ENCODE measurements around the gene CBX1.

- TF ChIP-seq POLR2A (IDR thresholded peaks at IDR 0.05): no peak
- TF ChIP-seq, protein P1, sequence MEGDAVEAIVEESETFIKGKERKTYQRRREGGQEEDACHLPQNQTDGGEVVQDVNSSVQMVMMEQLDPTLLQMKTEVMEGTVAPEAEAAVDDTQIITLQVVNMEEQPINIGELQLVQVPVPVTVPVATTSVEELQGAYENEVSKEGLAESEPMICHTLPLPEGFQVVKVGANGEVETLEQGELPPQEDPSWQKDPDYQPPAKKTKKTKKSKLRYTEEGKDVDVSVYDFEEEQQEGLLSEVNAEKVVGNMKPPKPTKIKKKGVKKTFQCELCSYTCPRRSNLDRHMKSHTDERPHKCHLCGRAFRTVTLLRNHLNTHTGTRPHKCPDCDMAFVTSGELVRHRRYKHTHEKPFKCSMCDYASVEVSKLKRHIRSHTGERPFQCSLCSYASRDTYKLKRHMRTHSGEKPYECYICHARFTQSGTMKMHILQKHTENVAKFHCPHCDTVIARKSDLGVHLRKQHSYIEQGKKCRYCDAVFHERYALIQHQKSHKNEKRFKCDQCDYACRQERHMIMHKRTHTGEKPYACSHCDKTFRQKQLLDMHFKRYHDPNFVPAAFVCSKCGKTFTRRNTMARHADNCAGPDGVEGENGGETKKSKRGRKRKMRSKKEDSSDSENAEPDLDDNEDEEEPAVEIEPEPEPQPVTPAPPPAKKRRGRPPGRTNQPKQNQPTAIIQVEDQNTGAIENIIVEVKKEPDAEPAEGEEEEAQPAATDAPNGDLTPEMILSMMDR (IDR thresholded peaks at IDR 0.05): no peak
These were observed 35.1 kb downstream of the CBX1 start for GRCh38 chr17:48066192-48066591.

Data from upper lobe of left lung (tissue), 4 donors.